ENCODE data around the gene PSMD5. TPM values are rescaled to one million over a fixed set of nuclear protein-coding genes. Genes with fewer than 3 reads are reported as not detected.

The PSMD5 gene
- total and polyA plus RNA-seq, 4 donors = 17.4 to 44.8 (median 33.0) TPM

GRCh38 chr9:120787933-120788332 is 54.8 kb downstream of the PSMD5 start:
- 62 to 66% methylated on average over 4 of the region's 4 CpGs for WGBS, 2 donors

GRCh38 chr9:120783602-120784047 is 59.1 kb downstream of the PSMD5 start:
- Histone ChIP-seq H3K4me3 (ENCODE audit: low read length in 2 of 2) (no peak overlapping the region), H3K36me3 (ENCODE audit: control insufficient read depth in 1 of 2, insufficient read depth in 2 of 2, low read length in 1 of 2) (peaks cover 1 to 5% of the 10 kb centered on the region in 2 donors), H3K4me1 (ENCODE audit: control insufficient read depth in 1 of 2, insufficient read depth in 2 of 2, low read length in 2 of 2) (peaks cover 2 to 3% of the 10 kb centered on the region in 2 donors), H3K27ac (ENCODE audit: low read depth in 1 of 2, low read length in 2 of 2) (no peak overlapping the region), H3K27me3 (ENCODE audit: control insufficient read depth in 1 of 2, insufficient read depth in 2 of 2, low read length in 1 of 2) (no peaks in the 10 kb centered on the region), H3K9me3 (ENCODE audit: control insufficient read depth, low read length) (no peaks in the 10 kb centered on the region)
- ATAC-seq (ENCODE audit: low FRiP score) (no peak), DNase-seq (no peak)
- intact Hi-C loops (cut with DNase I) = no loop called here
- WGBS, 2 donors = 64 to 67% methylated on average over 2 of the region's 2 CpGs

More at GRCh38 chr9:120787933-120788332, 54.8 kb downstream of the PSMD5 start:
- Histone ChIP-seq H3K4me1 (ENCODE audit: control insufficient read depth in 1 of 2, insufficient read depth in 2 of 2, low read length in 2 of 2) (peaks cover 4 to 10% of the 10 kb centered on the region in 2 donors), H3K27me3 (ENCODE audit: control insufficient read depth in 1 of 2, insufficient read depth in 2 of 2, low read length in 1 of 2) (no peaks in the 10 kb centered on the region), H3K9me3 (ENCODE audit: control insufficient read depth, low read length) (no peaks in the 10 kb centered on the region), H3K27ac (ENCODE audit: low read depth in 1 of 2, low read length in 2 of 2) (no peak overlapping the region), H3K4me3 (ENCODE audit: low read length in 2 of 2) (no peak overlapping the region), H3K36me3 (ENCODE audit: control insufficient read depth in 1 of 2, insufficient read depth in 2 of 2, low read length in 1 of 2) (peaks cover 1 to 5% of the 10 kb centered on the region in 2 donors)
- ATAC-seq (ENCODE audit: low FRiP score) (no peak), DNase-seq (no peak)
- intact Hi-C loops (cut with DNase I) = no loop called here

GRCh38 chr9:120781236-120781635 is 61.5 kb downstream of the PSMD5 start:
- H3K9me3 ChIP-seq (ENCODE audit: control insufficient read depth, low read length) = no peaks in the 10 kb centered on the region
- no peak overlapping the region for H3K4me3 ChIP-seq (ENCODE audit: low read length in 2 of 2)
- intact Hi-C loops (cut with DNase I) = no loop called here
- H3K27me3 ChIP-seq (ENCODE audit: control insufficient read depth in 1 of 2, insufficient read depth in 2 of 2, low read length in 1 of 2) = no peaks in the 10 kb centered on the region
- H3K4me1 ChIP-seq (ENCODE audit: control insufficient read depth in 1 of 2, insufficient read depth in 2 of 2, low read length in 2 of 2) = peaks cover 2 to 3% of the 10 kb centered on the region in 2 donors
- H3K36me3 ChIP-seq (ENCODE audit: control insufficient read depth in 1 of 2, insufficient read depth in 2 of 2, low read length in 1 of 2) = no peaks in the 10 kb centered on the region
- 68 to 78% methylated on average over 2 of the region's 2 CpGs for WGBS, 2 donors
- ATAC-seq (ENCODE audit: low FRiP score) (no peak), DNase-seq (no peak)
- no peak overlapping the region for H3K27ac ChIP-seq (ENCODE audit: low read depth in 1 of 2, low read length in 2 of 2)

GRCh38 chr9:120780367-120780766 is 62.4 kb downstream of the PSMD5 start:
- H3K27ac ChIP-seq (ENCODE audit: low read depth in 1 of 2, low read length in 2 of 2) = no peak overlapping the region
- ATAC-seq (ENCODE audit: low FRiP score) (no peak), DNase-seq (no peak)
- peaks cover 3 to 5% of the 10 kb centered on the region in 2 donors for H3K36me3 ChIP-seq (ENCODE audit: control insufficient read depth in 1 of 2, insufficient read depth in 2 of 2, low read length in 1 of 2)
- intact Hi-C loops (cut with DNase I) = no loop called here
- H3K27me3 ChIP-seq (ENCODE audit: control insufficient read depth in 1 of 2, insufficient read depth in 2 of 2, low read length in 1 of 2) = no peaks in the 10 kb centered on the region
- H3K4me3 ChIP-seq (ENCODE audit: low read length in 2 of 2) = no peak overlapping the region
- no peaks in the 10 kb centered on the region for H3K9me3 ChIP-seq (ENCODE audit: control insufficient read depth, low read length)
- 96 to 98% methylated on average over 3 of the region's 3 CpGs for WGBS, 2 donors
- peaks cover 2 to 3% of the 10 kb centered on the region in 2 donors for H3K4me1 ChIP-seq (ENCODE audit: control insufficient read depth in 1 of 2, insufficient read depth in 2 of 2, low read length in 2 of 2)

GRCh38 chr9:120779227-120779626 is 63.5 kb downstream of the PSMD5 start:
- intact Hi-C loops (cut with DNase I) = no loop called here
- Histone ChIP-seq H3K27me3 (ENCODE audit: control insufficient read depth in 1 of 2, insufficient read depth in 2 of 2, low read length in 1 of 2) (no peaks in the 10 kb centered on the region), H3K4me1 (ENCODE audit: control insufficient read depth in 1 of 2, insufficient read depth in 2 of 2, low read length in 2 of 2) (peaks cover 2 to 3% of the 10 kb centered on the region in 2 donors), H3K9me3 (ENCODE audit: control insufficient read depth, low read length) (no peaks in the 10 kb centered on the region), H3K36me3 (ENCODE audit: control insufficient read depth in 1 of 2, insufficient read depth in 2 of 2, low read length in 1 of 2) (peaks cover 3 to 5% of the 10 kb centered on the region in 2 donors), H3K4me3 (ENCODE audit: low read length in 2 of 2) (no peak overlapping the region), H3K27ac (ENCODE audit: low read depth in 1 of 2, low read length in 2 of 2) (no peak overlapping the region)
- no peak for DNase-seq
- no peak for ATAC-seq (ENCODE audit: low FRiP score)

- DNase-seq (no peak), ATAC-seq (ENCODE audit: low FRiP score) (no peak)
- Histone ChIP-seq H3K4me3 (ENCODE audit: low read length in 2 of 2) (no peak overlapping the region), H3K27me3 (ENCODE audit: control insufficient read depth in 1 of 2, insufficient read depth in 2 of 2, low read length in 1 of 2) (no peaks in the 10 kb centered on the region), H3K36me3 (ENCODE audit: control insufficient read depth in 1 of 2, insufficient read depth in 2 of 2, low read length in 1 of 2) (peaks cover 3 to 5% of the 10 kb centered on the region in 2 donors), H3K9me3 (ENCODE audit: control insufficient read depth, low read length) (no peaks in the 10 kb centered on the region), H3K27ac (ENCODE audit: low read depth in 1 of 2, low read length in 2 of 2) (no peak overlapping the region), H3K4me1 (ENCODE audit: control insufficient read depth in 1 of 2, insufficient read depth in 2 of 2, low read length in 2 of 2) (peaks cover 2 to 3% of the 10 kb centered on the region in 2 donors)
- intact Hi-C loops (cut with DNase I) = no loop called here
- WGBS, 2 donors = 78 to 79% methylated on average over 2 of the region's 2 CpGs
These were observed 64.0 kb downstream of the PSMD5 start for GRCh38 chr9:120778758-120779157.

GRCh38 chr9:120777229-120777628 is 65.5 kb downstream of the PSMD5 start:
- H3K36me3 ChIP-seq (ENCODE audit: control insufficient read depth in 1 of 2, insufficient read depth in 2 of 2, low read length in 1 of 2) = peaks cover 3 to 5% of the 10 kb centered on the region in 2 donors

GRCh38 chr9:120776788-120777187 is 65.9 kb downstream of the PSMD5 start:
- ATAC-seq (ENCODE audit: low FRiP score) (no peak), DNase-seq (no peak)
- peaks cover 3 to 5% of the 10 kb centered on the region in 2 donors for H3K36me3 ChIP-seq (ENCODE audit: control insufficient read depth in 1 of 2, insufficient read depth in 2 of 2, low read length in 1 of 2)
- intact Hi-C loops (cut with DNase I) = no loop called here
- no peaks in the 10 kb centered on the region for H3K4me1 ChIP-seq (ENCODE audit: control insufficient read depth in 1 of 2, insufficient read depth in 2 of 2, low read length in 2 of 2)
- 94 to 98% methylated on average over 1 of the region's 1 CpG for WGBS, 2 donors
- no peak overlapping the region for H3K4me3 ChIP-seq (ENCODE audit: low read length in 2 of 2)
- H3K27ac ChIP-seq (ENCODE audit: low read depth in 1 of 2, low read length in 2 of 2) = no peak overlapping the region
- no peaks in the 10 kb centered on the region for H3K27me3 ChIP-seq (ENCODE audit: control insufficient read depth in 1 of 2, insufficient read depth in 2 of 2, low read length in 1 of 2)
- H3K9me3 ChIP-seq (ENCODE audit: control insufficient read depth, low read length) = no peaks in the 10 kb centered on the region

More at GRCh38 chr9:120777229-120777628, 65.5 kb downstream of the PSMD5 start:
- H3K27me3 ChIP-seq (ENCODE audit: control insufficient read depth in 1 of 2, insufficient read depth in 2 of 2, low read length in 1 of 2) = no peaks in the 10 kb centered on the region
- intact Hi-C loops (cut with DNase I) = no loop called here
- no peaks in the 10 kb centered on the region for H3K4me1 ChIP-seq (ENCODE audit: control insufficient read depth in 1 of 2, insufficient read depth in 2 of 2, low read length in 2 of 2)
- H3K9me3 ChIP-seq (ENCODE audit: control insufficient read depth, low read length) = no peaks in the 10 kb centered on the region
- no peak overlapping the region for H3K4me3 ChIP-seq (ENCODE audit: low read length in 2 of 2)
- no peak overlapping the region for H3K27ac ChIP-seq (ENCODE audit: low read depth in 1 of 2, low read length in 2 of 2)
- DNase-seq = no peak
- WGBS, 2 donors = 87 to 88% methylated on average over 5 of the region's 5 CpGs
- no peak for ATAC-seq (ENCODE audit: low FRiP score)

GRCh38 chr9:120775859-120776258 is 66.9 kb downstream of the PSMD5 start:
- Histone ChIP-seq H3K9me3 (ENCODE audit: control insufficient read depth, low read length) (no peaks in the 10 kb centered on the region), H3K4me3 (ENCODE audit: low read length in 2 of 2) (no peak overlapping the region), H3K27me3 (ENCODE audit: control insufficient read depth in 1 of 2, insufficient read depth in 2 of 2, low read length in 1 of 2) (no peaks in the 10 kb centered on the region), H3K4me1 (ENCODE audit: control insufficient read depth in 1 of 2, insufficient read depth in 2 of 2, low read length in 2 of 2) (no peaks in the 10 kb centered on the region), H3K36me3 (ENCODE audit: control insufficient read depth in 1 of 2, insufficient read depth in 2 of 2, low read length in 1 of 2) (peaks cover 5 to 10% of the 10 kb centered on the region in 2 donors), H3K27ac (ENCODE audit: low read depth in 1 of 2, low read length in 2 of 2) (no peak overlapping the region)
- intact Hi-C loops (cut with DNase I) = no loop called here
- ATAC-seq (ENCODE audit: low FRiP score) = no peak
- 92 to 94% methylated on average over 5 of the region's 5 CpGs for WGBS, 2 donors
- no peak for DNase-seq

Data from aorta (tissue), 5 donors.